WTC11 (cell line): ENCODE measurements around the gene CFH. TPM values are rescaled to one million over a fixed set of nuclear protein-coding genes. Genes with fewer than 3 reads are reported as not detected.

ENCODE experiments used
- ATAC-seq: fragments of 200-7000 bp; cut with Tn5 transposase; 2 replicates; pipeline ENCODE4 v1.10.0; 2021; ENCODE audit warnings: mild to moderate bottlenecking, moderate library complexity
- CTCF ChIA-PET: fragments of 300-600 bp; sonication (Branson Sonifier 250); formaldehyde crosslinking; loops from one replicate; lab custom pipeline; 2021; ENCODE audit warnings: antibody characterized with exemption; lab: Charles Lee
- POLR2A ChIA-PET: fragments of 350-600 bp; sonication (Branson Sonifier 250); formaldehyde crosslinking; loops from one replicate; lab custom pipeline; 2021; ENCODE audit warnings: antibody characterized with exemption; lab: Charles Lee
- DNase-seq: peaks from one replicate; pipeline ENCODE4 v3.0.0; 2021; ENCODE audit warnings: low spot score
- H3K27ac Mint-ChIP-seq: 2 replicates; pipeline ENCODE4 v1.8.0; 2021; ENCODE audit warnings: mixed read lengths
- H3K27me3 Mint-ChIP-seq: 2 replicates; pipeline ENCODE4 v1.8.0; 2021; ENCODE audit warnings: low read depth, mild to moderate bottlenecking, moderate library complexity, mixed read lengths
- H3K36me3 Mint-ChIP-seq: 2 replicates; pipeline ENCODE4 v1.8.0; 2021; ENCODE audit warnings: mixed read lengths
- H3K4me1 Mint-ChIP-seq: 2 replicates; pipeline ENCODE4 v1.8.0; 2022; ENCODE audit warnings: mixed read lengths
- H3K4me3 Mint-ChIP-seq: 2 replicates; pipeline ENCODE4 v1.8.0; 2021; ENCODE audit warnings: mild to moderate bottlenecking, moderate library complexity, mixed read lengths
- H3K9me3 Mint-ChIP-seq: 2 replicates; pipeline ENCODE4 v1.8.0; 2021; ENCODE audit warnings: mixed read lengths
- CBFB ChIP-seq: sonication (generic); formaldehyde crosslinking; IDR thresholded peaks from 2 replicates; pipeline ENCODE4 v1.8.1; 2022; ENCODE audit warnings: mild to moderate bottlenecking, low read depth, missing genetic modification reagents
- ELF4 ChIP-seq: sonication (generic); formaldehyde crosslinking; IDR thresholded peaks from 2 replicates; pipeline ENCODE4 v1.8.1; 2022; ENCODE audit warnings: low read depth, mild to moderate bottlenecking, moderate library complexity, missing genetic modification reagents
- FOXP1 ChIP-seq: sonication (generic); formaldehyde crosslinking; IDR thresholded peaks from 2 replicates; pipeline ENCODE4 v1.8.0; 2022; ENCODE audit warnings: missing genetic modification reagents, mild to moderate bottlenecking, moderate library complexity, borderline replicate concordance
- GABPB1 ChIP-seq: sonication (generic); formaldehyde crosslinking; IDR thresholded peaks from 2 replicates; pipeline ENCODE4 v1.8.1; 2023; ENCODE audit warnings: mild to moderate bottlenecking, missing genetic modification reagents
- HMGXB4 ChIP-seq: sonication (generic); formaldehyde crosslinking; IDR thresholded peaks from 2 replicates; pipeline ENCODE4 v1.8.1; 2023; ENCODE audit warnings: mild to moderate bottlenecking, moderate library complexity, missing genetic modification reagents
- MAX ChIP-seq: sonication (generic); formaldehyde crosslinking; IDR thresholded peaks from 2 replicates; pipeline ENCODE4 v1.8.0; 2022; ENCODE audit warnings: mild to moderate bottlenecking, missing genetic modification reagents
- MXD4 ChIP-seq: fragments of 250-450 bp; sonication (Bioruptor Pico); IDR thresholded peaks from 2 replicates; pipeline ENCODE4 v1.8.0; 2021; ENCODE audit warnings: mild to moderate bottlenecking, moderate library complexity, borderline replicate concordance
- NFYB ChIP-seq: sonication (generic); formaldehyde crosslinking; conservative IDR thresholded peaks from 2 replicates; pipeline ENCODE4 v1.8.0; 2022; ENCODE audit warnings: low read depth, missing genetic modification reagents
- RELA ChIP-seq: sonication (generic); formaldehyde crosslinking; IDR thresholded peaks from 2 replicates; pipeline ENCODE4 v1.8.1; 2022; ENCODE audit warnings: missing genetic modification reagents, mild to moderate bottlenecking, borderline replicate concordance
- SOX15 ChIP-seq: fragments of 250-450 bp; sonication (Bioruptor Pico); IDR thresholded peaks from 2 replicates; pipeline ENCODE4 v1.9.0; 2021; ENCODE audit warnings: mild to moderate bottlenecking
- TEAD1 ChIP-seq: sonication (generic); formaldehyde crosslinking; IDR thresholded peaks from 2 replicates; pipeline ENCODE4 v1.8.0; 2022; ENCODE audit warnings: mild to moderate bottlenecking, missing genetic modification reagents
- ZNF121 ChIP-seq: sonication (generic); formaldehyde crosslinking; IDR thresholded peaks from 2 replicates; pipeline ENCODE4 v1.8.0; 2023; ENCODE audit warnings: missing genetic modification reagents
- ZNF219 ChIP-seq: sonication (generic); formaldehyde crosslinking; IDR thresholded peaks from 2 replicates; pipeline ENCODE4 v1.8.0; 2023; ENCODE audit warnings: missing genetic modification reagents, mild to moderate bottlenecking, borderline replicate concordance
- ZNF396 ChIP-seq: fragments of 250-450 bp; sonication (Bioruptor Pico); IDR thresholded peaks from 2 replicates; pipeline ENCODE4 v1.8.0; 2021; ENCODE audit warnings: mild to moderate bottlenecking, moderate library complexity, borderline replicate concordance
- total RNA-seq: library from RNA; stranded (reverse); gene quantifications from 3 replicates; pipeline ENCODE4 v1.2.3, GENCODE V29; 2021
- TF ChIP-seq, protein P1 (sequence below): fragments of 250-450 bp; sonication (Bioruptor Pico); conservative IDR thresholded peaks from 2 replicates; pipeline ENCODE4 v1.9.0; 2021; ENCODE audit warnings: mild to moderate bottlenecking
- TF ChIP-seq, protein P2 (sequence below): sonication (generic); formaldehyde crosslinking; IDR thresholded peaks from 2 replicates; pipeline ENCODE4 v1.8.0; 2022; ENCODE audit warnings: mild to moderate bottlenecking, missing genetic modification reagents
- TF ChIP-seq, protein P3 (sequence below): fragments of 250-450 bp; sonication (Bioruptor Pico); IDR thresholded peaks from 2 replicates; pipeline ENCODE4 v1.9.0; 2021; ENCODE audit warnings: mild to moderate bottlenecking, borderline replicate concordance

The CFH gene
- total RNA-seq, 1 experiment from 2014 or later, result 0.17 TPM

GRCh38 chr1:196651079-196651478 is 764 bp upstream of the CFH start:
- Mint-ChIP-seq H3K4me3 (no peak overlapping the region), H3K27ac (no peak overlapping the region), H3K27me3 (no peaks in the 10 kb centered on the region), H3K4me1 (peaks cover 14% of the 10 kb centered on the region; the same call in 1 of the 2 replicates), H3K36me3 (no peaks in the 10 kb centered on the region), H3K9me3 (no peaks in the 10 kb centered on the region)
- ChIA-PET CTCF (no interaction called here), POLR2A (interaction anchor here (1.3 kb wide), 1 partner anchor 42 kb away, joined by 3 read pairs; no protein-coding TSS in a partner anchor)
- no peak for DNase-seq
- TF ChIP-seq NFYB (CRISPR knock-in tag) (no peak), MAX (CRISPR knock-in tag) (no peak), SOX15 (no peak), HMGXB4 (CRISPR knock-in tag) (no peak), ELF4 (CRISPR knock-in tag) (no peak), TEAD1 (no peak), ZNF121 (CRISPR knock-in tag) (no peak), GABPB1 (CRISPR knock-in tag) (no peak), MXD4 (CRISPR knock-in tag) (no peak)
- TF ChIP-seq, protein P1, sequence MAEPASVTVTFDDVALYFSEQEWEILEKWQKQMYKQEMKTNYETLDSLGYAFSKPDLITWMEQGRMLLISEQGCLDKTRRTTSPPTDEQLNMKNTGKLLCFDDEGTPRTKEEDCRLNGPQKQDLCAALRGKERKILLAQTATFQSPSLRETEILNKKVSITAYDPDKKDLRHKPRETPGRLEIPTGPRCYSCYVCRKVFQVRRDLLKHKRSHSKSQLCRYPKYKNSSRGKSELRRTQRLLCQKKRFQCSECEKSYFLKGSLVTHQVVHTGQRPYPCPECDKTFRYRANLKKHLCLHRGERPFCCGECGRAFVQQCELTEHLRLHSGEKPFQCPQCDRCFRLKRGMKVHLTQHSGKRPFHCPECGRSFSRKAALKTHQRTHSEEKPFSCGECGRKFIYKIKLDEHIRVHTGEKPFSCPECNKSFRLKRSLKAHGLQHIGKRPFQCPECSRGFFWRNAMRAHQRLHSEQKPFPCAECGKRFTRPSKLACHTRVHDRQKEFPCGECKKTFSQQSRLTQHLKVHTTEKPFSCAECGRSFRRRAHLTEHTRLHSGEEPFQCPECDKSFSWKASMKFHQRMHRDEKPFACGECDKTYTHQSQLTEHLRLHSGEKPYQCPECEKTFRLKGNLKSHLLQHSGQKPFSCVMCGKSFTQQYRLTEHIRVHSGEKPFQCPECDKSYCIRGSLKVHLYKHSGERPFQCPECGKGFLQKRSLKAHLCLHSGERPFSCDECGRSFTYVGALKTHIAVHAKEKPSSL (CRISPR knock-in tag), result no peak
- TF ChIP-seq, protein P2, sequence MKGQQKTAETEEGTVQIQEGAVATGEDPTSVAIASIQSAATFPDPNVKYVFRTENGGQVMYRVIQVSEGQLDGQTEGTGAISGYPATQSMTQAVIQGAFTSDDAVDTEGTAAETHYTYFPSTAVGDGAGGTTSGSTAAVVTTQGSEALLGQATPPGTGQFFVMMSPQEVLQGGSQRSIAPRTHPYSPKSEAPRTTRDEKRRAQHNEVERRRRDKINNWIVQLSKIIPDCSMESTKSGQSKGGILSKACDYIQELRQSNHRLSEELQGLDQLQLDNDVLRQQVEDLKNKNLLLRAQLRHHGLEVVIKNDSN, result no peak
- TF ChIP-seq, protein P3, sequence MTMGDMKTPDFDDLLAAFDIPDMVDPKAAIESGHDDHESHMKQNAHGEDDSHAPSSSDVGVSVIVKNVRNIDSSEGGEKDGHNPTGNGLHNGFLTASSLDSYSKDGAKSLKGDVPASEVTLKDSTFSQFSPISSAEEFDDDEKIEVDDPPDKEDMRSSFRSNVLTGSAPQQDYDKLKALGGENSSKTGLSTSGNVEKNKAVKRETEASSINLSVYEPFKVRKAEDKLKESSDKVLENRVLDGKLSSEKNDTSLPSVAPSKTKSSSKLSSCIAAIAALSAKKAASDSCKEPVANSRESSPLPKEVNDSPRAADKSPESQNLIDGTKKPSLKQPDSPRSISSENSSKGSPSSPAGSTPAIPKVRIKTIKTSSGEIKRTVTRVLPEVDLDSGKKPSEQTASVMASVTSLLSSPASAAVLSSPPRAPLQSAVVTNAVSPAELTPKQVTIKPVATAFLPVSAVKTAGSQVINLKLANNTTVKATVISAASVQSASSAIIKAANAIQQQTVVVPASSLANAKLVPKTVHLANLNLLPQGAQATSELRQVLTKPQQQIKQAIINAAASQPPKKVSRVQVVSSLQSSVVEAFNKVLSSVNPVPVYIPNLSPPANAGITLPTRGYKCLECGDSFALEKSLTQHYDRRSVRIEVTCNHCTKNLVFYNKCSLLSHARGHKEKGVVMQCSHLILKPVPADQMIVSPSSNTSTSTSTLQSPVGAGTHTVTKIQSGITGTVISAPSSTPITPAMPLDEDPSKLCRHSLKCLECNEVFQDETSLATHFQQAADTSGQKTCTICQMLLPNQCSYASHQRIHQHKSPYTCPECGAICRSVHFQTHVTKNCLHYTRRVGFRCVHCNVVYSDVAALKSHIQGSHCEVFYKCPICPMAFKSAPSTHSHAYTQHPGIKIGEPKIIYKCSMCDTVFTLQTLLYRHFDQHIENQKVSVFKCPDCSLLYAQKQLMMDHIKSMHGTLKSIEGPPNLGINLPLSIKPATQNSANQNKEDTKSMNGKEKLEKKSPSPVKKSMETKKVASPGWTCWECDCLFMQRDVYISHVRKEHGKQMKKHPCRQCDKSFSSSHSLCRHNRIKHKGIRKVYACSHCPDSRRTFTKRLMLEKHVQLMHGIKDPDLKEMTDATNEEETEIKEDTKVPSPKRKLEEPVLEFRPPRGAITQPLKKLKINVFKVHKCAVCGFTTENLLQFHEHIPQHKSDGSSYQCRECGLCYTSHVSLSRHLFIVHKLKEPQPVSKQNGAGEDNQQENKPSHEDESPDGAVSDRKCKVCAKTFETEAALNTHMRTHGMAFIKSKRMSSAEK (CRISPR knock-in tag), result no peak
- ATAC-seq, result no peak

- TF ChIP-seq ZNF396 (CRISPR knock-in tag) (no peak), FOXP1 (CRISPR knock-in tag) (no peak), CBFB (CRISPR knock-in tag) (no peak), MAX (CRISPR knock-in tag) (no peak), RELA (CRISPR knock-in tag) (no peak), ZNF219 (CRISPR knock-in tag) (no peak)
- TF ChIP-seq, all 79 proteins: peak for 0
- ChIA-PET POLR2A (no interaction called here), CTCF (no interaction called here)
- Mint-ChIP-seq H3K27ac (no peak overlapping the region), H3K4me3 (no peak overlapping the region), H3K36me3 (no peaks in the 10 kb centered on the region), H3K27me3 (no peaks in the 10 kb centered on the region), H3K4me1 (peaks cover 14% of the 10 kb centered on the region; the same call in 1 of the 2 replicates), H3K9me3 (no peaks in the 10 kb centered on the region)
- ATAC-seq, result no peak
- DNase-seq, result no peak
These were observed 2.4 kb downstream of the CFH start for GRCh38 chr1:196654271-196654670.
